HEK293 (cell line): Measurements from ENCODE around the gene TNNT2.

Experiments used
- KLF7 ChIP-seq: fragments of 450-650 bp; formaldehyde crosslinking; IDR thresholded peaks from 2 replicates; pipeline ENCODE4 v1.5.1; 2016; ENCODE audit warnings: missing biosample characterization, missing genetic modification characterization, borderline replicate concordance
- MZF1 ChIP-seq: fragments of 450-650 bp; formaldehyde crosslinking; IDR thresholded peaks from 2 replicates; pipeline ENCODE4 v1.5.1; 2017; ENCODE audit warnings: missing biosample characterization, missing genetic modification characterization, borderline replicate concordance
- TF ChIP-seq, protein P1 (sequence below): fragments of 450-650 bp; formaldehyde crosslinking; IDR thresholded peaks from 2 replicates; pipeline ENCODE4 v1.5.1; 2016; ENCODE audit warnings: missing biosample characterization, missing genetic modification characterization

DNA sequence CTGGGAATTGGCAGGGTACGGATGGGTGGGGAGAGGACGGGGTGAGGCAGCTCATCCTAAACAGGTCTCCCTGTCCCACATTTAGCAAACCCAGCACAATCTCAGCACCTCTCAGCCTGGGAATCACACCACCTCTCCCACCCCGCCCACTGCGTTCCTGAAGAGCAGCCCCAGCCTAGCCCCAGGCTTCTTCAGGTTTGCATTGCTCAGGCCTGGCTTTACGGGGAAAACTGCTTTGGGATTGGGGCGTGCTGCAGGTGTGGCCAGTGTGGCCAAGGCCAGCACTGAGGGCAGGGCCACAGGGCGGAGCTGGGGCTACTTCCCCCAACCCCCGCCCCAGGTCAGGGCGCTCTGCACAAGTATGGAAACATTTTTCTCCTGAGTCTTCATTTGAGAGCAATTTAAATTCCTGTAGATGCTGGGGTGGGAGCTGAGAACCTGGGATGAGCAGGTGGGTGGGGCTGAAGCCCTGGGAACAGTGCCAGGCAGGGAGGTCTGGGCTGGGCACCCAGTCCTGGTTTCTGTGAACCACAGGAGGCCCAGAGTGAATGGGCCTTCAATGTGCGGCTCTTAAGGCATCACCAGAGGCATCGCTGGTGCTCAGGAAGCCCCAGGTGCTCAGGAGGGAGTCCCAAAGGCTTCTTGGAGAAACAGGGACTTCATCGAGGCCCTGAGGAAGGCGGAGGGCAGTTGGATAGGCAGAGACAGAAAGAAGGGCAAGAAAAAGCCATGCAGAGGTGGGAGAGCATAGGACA is 24.1 kb downstream of the TNNT2 start:
- TF ChIP-seq MZF1 (tag by site-specific recombination) = no peak
- TF ChIP-seq KLF7 (tag by site-specific recombination) = no peak
- TF ChIP-seq, protein P1, sequence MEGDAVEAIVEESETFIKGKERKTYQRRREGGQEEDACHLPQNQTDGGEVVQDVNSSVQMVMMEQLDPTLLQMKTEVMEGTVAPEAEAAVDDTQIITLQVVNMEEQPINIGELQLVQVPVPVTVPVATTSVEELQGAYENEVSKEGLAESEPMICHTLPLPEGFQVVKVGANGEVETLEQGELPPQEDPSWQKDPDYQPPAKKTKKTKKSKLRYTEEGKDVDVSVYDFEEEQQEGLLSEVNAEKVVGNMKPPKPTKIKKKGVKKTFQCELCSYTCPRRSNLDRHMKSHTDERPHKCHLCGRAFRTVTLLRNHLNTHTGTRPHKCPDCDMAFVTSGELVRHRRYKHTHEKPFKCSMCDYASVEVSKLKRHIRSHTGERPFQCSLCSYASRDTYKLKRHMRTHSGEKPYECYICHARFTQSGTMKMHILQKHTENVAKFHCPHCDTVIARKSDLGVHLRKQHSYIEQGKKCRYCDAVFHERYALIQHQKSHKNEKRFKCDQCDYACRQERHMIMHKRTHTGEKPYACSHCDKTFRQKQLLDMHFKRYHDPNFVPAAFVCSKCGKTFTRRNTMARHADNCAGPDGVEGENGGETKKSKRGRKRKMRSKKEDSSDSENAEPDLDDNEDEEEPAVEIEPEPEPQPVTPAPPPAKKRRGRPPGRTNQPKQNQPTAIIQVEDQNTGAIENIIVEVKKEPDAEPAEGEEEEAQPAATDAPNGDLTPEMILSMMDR (tag by site-specific recombination) = no peak
